ENCODE data around the gene KIAA0513.

DNA sequence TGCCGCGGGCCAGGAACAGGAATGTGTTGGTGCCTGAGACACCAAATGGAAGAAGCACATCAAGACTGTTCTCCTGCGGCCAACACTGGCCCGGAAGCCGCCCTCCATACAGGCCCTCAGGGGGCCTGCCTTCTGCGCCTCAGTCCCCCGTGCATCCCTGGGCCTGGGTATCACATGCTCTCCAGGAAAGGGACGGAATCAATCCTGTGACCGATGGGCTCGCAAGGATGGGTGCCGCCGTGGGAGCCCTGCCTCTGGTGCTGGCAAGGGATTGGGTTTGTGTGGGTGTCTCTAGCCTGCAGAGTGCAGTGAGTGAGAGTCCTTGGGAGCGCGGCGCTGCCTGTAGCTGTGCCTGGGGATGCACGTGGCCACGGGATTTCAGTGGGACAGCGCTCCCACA lies 65.3 kb downstream of the KIAA0513 start:
- TF ChIP-seq, protein P1, sequence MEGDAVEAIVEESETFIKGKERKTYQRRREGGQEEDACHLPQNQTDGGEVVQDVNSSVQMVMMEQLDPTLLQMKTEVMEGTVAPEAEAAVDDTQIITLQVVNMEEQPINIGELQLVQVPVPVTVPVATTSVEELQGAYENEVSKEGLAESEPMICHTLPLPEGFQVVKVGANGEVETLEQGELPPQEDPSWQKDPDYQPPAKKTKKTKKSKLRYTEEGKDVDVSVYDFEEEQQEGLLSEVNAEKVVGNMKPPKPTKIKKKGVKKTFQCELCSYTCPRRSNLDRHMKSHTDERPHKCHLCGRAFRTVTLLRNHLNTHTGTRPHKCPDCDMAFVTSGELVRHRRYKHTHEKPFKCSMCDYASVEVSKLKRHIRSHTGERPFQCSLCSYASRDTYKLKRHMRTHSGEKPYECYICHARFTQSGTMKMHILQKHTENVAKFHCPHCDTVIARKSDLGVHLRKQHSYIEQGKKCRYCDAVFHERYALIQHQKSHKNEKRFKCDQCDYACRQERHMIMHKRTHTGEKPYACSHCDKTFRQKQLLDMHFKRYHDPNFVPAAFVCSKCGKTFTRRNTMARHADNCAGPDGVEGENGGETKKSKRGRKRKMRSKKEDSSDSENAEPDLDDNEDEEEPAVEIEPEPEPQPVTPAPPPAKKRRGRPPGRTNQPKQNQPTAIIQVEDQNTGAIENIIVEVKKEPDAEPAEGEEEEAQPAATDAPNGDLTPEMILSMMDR (conservative IDR thresholded peaks at IDR 0.05; ENCODE audit: low read length): no peak
- no peak for TF ChIP-seq EZH2phosphoT487 (IDR thresholded peaks at IDR 0.05; ENCODE audit: borderline replicate concordance)
